NCI-H526 treated with DMSO at 0.1 percent for 48 hours (cell line): ENCODE measurements around the gene BUB3.
A peak's percentile ranks its signal among the peaks of the same experiment; 100 is the strongest.

ENCODE experiments used
- DNase-seq: peaks from one replicate; lab custom pipeline; 2025; lab: John Stamatoyannopoulos, UW

Gene BUB3

GRCh38 chr10:123154092-123154710 lies at the start of gene BUB3:
TSS of gene BUB3 (plus strand) at chr10:123154402. CDS start at chr10:123154918, 516 bp downstream.
- DNase-seq = peak; percentile 98

- no peak for DNase-seq
Observed at GRCh38 chr10:123109466-123109865, 44.7 kb upstream of the BUB3 start.

GRCh38 chr10:123117644-123118417 lies 36.4 kb upstream of the BUB3 start:
- no peak for DNase-seq

- no peak for DNase-seq
Observed at GRCh38 chr10:123119081-123119480, 35.1 kb upstream of the BUB3 start.

- DNase-seq = no peak
Observed at GRCh38 chr10:123126246-123126645, 28.0 kb upstream of the BUB3 start.

- no peak for DNase-seq
Observed at GRCh38 chr10:123129618-123130271, 24.5 kb upstream of the BUB3 start.

- DNase-seq = peak; percentile 86
Observed at GRCh38 chr10:123132576-123133477, 21.4 kb upstream of the BUB3 start.

GRCh38 chr10:123133541-123134342 lies 20.5 kb upstream of the BUB3 start:
- DNase-seq = no peak

- DNase-seq = no peak
Observed at GRCh38 chr10:123134343-123134914, 19.8 kb upstream of the BUB3 start.

- DNase-seq = no peak
Observed at GRCh38 chr10:123134915-123135414, 19.2 kb upstream of the BUB3 start.

GRCh38 chr10:123135415-123136141 lies 18.6 kb upstream of the BUB3 start, which contains the start of gene HMX3:
TSS of gene HMX3 (plus strand) at chr10:123135970. CDS start at chr10:123136051, 81 bp downstream.
- peak; percentile 62 for DNase-seq

- no peak for DNase-seq
Observed at GRCh38 chr10:123136221-123136805, 17.9 kb upstream of the BUB3 start.

- DNase-seq = no peak
Observed at GRCh38 chr10:123136806-123137642, 17.2 kb upstream of the BUB3 start.

GRCh38 chr10:123139165-123139520 lies 15.1 kb upstream of the BUB3 start:
- DNase-seq = no peak

- peak; percentile 44 for DNase-seq
Observed at GRCh38 chr10:123139521-123140163, 14.6 kb upstream of the BUB3 start.

- DNase-seq = no peak
Observed at GRCh38 chr10:123140164-123140982, 13.8 kb upstream of the BUB3 start.

- DNase-seq = no peak
Observed at GRCh38 chr10:123140983-123141390, 13.2 kb upstream of the BUB3 start.
